Measurements from ENCODE around the gene CAND2.
"Not testable (repeated sequence)": the region's sequence is repeated elsewhere in the genome, so short reads cannot be mapped to it uniquely, and the experiment has no call there.

GRCh38 chr3:12878758-12879157, 82.3 kb downstream of the CAND2 start:
- TF ChIP-seq TEAD4 (IDR thresholded peaks at IDR 0.05; ENCODE audit: low read length), result peak; percentile 83
- not testable (repeated sequence) for TF ChIP-seq TEAD4 (CRISPR knock-in tag; IDR thresholded peaks at IDR 0.05; ENCODE audit: borderline replicate concordance); NR1H2 (CRISPR knock-in tag; IDR thresholded peaks at IDR 0.05)

Measured in K562 (cell line).